NK-92 (cell line): ENCODE data around the gene GOPC.
"Not testable (repeated sequence)": the region's sequence is repeated elsewhere in the genome, so short reads cannot be mapped to it uniquely, and the experiment has no call there.

Experiments used
- DNase-seq: peaks from one replicate; lab custom pipeline; 2025; ENCODE audit not compliant: unreplicated experiment; lab: John Stamatoyannopoulos, UW

GOPC gene

GRCh38 chr6:117602151-117602898, at the start of gene GOPC:
Gene GOPC, minus strand, starts transcription at chr6:117602511. Its CDS starts 223 bp downstream, at chr6:117602288.
- peak; percentile 81 for DNase-seq

- not testable (repeated sequence) for DNase-seq
Measured at GRCh38 chr6:117651984-117652383, 49.7 kb upstream of the GOPC start.

GRCh38 chr6:117642976-117643375, 40.7 kb upstream of the GOPC start:
- no peak for DNase-seq

GRCh38 chr6:117637770-117638169, 35.5 kb upstream of the GOPC start:
- DNase-seq = no peak

- DNase-seq = no peak
Measured at GRCh38 chr6:117629119-117629660, 26.9 kb upstream of the GOPC start.

GRCh38 chr6:117627533-117627932, 25.2 kb upstream of the GOPC start:
- no peak for DNase-seq

GRCh38 chr6:117624869-117625481, 22.7 kb upstream of the GOPC start:
- no peak for DNase-seq

- no peak for DNase-seq
Measured at GRCh38 chr6:117619178-117619577, 16.9 kb upstream of the GOPC start.

- no peak for DNase-seq
Measured at GRCh38 chr6:117617210-117618035, 15.1 kb upstream of the GOPC start.

- DNase-seq = no peak
Measured at GRCh38 chr6:117616391-117617209, 14.3 kb upstream of the GOPC start.

GRCh38 chr6:117615750-117616390, 13.6 kb upstream of the GOPC start:
- no peak for DNase-seq

- no peak for DNase-seq
Measured at GRCh38 chr6:117613920-117614560, 11.7 kb upstream of the GOPC start.

GRCh38 chr6:117607511-117607910, 5.2 kb upstream of the GOPC start:
- DNase-seq = no peak

GRCh38 chr6:117605169-117605826, 3.0 kb upstream of the GOPC start:
- DNase-seq = no peak

GRCh38 chr6:117603821-117604220, 1.5 kb upstream of the GOPC start:
- no peak for DNase-seq

GRCh38 chr6:117602899-117603588, 733 bp upstream of the GOPC start:
- DNase-seq = no peak

- DNase-seq = no peak
Measured at GRCh38 chr6:117601811-117602150, 530 bp downstream of the GOPC start.

GRCh38 chr6:117600008-117600743, 2.1 kb downstream of the GOPC start:
- DNase-seq = no peak
